HUES64 (cell line): Measurements from ENCODE around the gene MST1.

ENCODE experiments used
- H3K27ac ChIP-seq: 2 replicates; pipeline ENCODE4 v1.7.0; 2013; ENCODE audit warnings: low read depth, low read length, inconsistent platforms
- H3K27me3 ChIP-seq: 2 replicates; pipeline ENCODE4 v1.6.1; 2013; ENCODE audit warnings: mild to moderate bottlenecking, low read length; ENCODE audit not compliant: insufficient read depth
- H3K36me3 ChIP-seq: 2 replicates; pipeline ENCODE4 v1.6.1; 2013; ENCODE audit warnings: mild to moderate bottlenecking, low read length; ENCODE audit not compliant: insufficient read depth
- H3K4me1 ChIP-seq: 2 replicates; pipeline ENCODE4 v1.6.1; 2013; ENCODE audit warnings: mild to moderate bottlenecking, low read length, moderate library complexity; ENCODE audit not compliant: insufficient read depth
- H3K4me3 ChIP-seq: 2 replicates; pipeline ENCODE4 v1.5.1; 2013; ENCODE audit warnings: mild to moderate bottlenecking, low read length, moderate library complexity
- H3K9ac ChIP-seq: 2 replicates; pipeline ENCODE4 v1.6.1; 2013; ENCODE audit warnings: mild to moderate bottlenecking, low read depth, low read length
- H3K9me3 ChIP-seq: 2 replicates; pipeline ENCODE4 v1.6.1; 2013; ENCODE audit warnings: low read depth, low read length; ENCODE audit not compliant: insufficient read depth
- whole genome bisulfite sequencing: fragments of 150-250, 120-280 bp; methylation state at CpG from one replicate; pipeline ENCODE4 v1.1.7; 2013; ENCODE audit warnings: missing lambda C conversion rate; 5-methylcytosine and 5-hydroxymethylcytosine counted together

MST1 gene

DNA sequence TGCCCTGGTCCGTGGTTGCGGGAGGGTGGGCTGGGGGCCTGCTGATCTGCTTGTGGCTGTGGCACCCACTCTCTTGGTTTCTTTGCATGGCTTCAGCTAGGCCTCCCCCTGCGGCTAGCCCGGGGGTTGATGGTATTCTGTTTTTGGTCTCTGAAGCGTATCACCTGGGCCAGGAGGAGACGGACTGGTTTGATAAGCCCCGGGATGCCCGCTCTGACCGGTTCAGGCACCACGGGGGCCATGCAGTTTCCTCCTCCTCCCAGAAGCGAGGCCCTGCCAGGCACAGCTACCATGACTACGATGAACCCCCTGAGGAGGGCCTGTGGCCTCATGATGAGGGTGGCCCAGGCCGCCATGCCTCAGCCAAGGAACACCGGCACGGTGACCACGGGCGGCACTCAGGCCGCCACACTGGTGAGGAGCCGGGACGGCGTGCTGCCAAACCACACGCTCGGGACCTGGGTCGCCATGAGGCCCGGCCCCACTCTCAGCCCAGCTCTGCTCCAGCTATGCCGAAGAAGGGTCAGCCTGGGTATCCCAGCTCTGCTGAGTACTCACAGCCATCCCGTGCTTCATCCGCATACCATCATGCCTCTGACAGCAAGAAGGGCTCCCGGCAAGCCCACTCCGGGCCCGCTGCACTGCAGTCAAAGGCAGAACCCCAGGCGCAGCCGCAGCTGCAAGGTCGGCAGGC is 26.4 kb downstream of the MST1 start:
- WGBS: 94% methylated on average over 34 of the region's 34 CpGs
- Histone ChIP-seq H3K4me3 (no peak overlapping the region), H3K4me1 (no peaks in the 10 kb centered on the region; the same call in 1 of the 2 replicates), H3K9me3 (no peaks in the 10 kb centered on the region), H3K9ac (no peak overlapping the region), H3K27me3 (no peaks in the 10 kb centered on the region), H3K36me3 (no peaks in the 10 kb centered on the region), H3K27ac (no peak overlapping the region)

DNA sequence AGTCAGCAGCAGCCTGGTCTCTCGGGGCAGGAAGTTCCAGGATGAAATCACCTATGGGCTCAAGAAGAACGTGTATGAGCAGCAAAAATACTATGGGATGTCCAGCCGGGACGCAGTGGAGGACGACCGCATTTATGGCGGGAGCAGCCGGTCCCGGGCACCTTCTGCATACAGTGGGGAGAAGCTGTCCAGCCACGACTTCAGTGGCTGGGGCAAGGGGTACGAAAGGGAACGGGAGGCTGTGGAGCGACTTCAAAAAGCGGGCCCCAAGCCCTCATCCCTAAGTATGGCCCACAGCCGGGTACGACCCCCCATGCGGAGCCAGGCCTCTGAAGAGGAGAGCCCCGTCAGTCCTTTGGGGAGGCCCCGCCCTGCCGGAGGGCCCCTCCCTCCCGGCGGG is 27.3 kb downstream of the MST1 start:
- H3K4me1 ChIP-seq: no peaks in the 10 kb centered on the region; the same call in 1 of the 2 replicates
- no peak overlapping the region for H3K4me3 ChIP-seq
- no peak overlapping the region for H3K9ac ChIP-seq
- no peaks in the 10 kb centered on the region for H3K9me3 ChIP-seq
- 90% methylated on average over 22 of the region's 22 CpGs for WGBS
- H3K27ac ChIP-seq: no peak overlapping the region
- no peaks in the 10 kb centered on the region for H3K27me3 ChIP-seq
- no peaks in the 10 kb centered on the region for H3K36me3 ChIP-seq

DNA sequence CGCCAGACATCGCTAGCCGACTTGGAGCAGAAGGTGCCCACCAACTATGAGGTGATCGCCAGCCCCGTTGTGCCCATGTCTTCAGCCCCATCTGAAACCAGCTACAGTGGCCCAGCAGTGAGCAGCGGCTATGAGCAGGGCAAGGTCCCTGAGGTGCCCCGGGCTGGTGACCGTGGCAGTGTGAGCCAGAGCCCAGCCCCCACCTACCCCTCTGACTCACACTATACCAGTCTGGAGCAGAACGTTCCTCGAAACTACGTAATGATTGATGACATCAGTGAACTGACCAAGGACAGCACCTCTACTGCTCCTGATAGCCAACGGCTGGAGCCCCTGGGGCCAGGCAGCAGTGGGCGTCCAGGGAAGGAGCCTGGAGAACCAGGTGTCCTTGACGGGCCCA is 28.0 kb downstream of the MST1 start:
- WGBS: 94% methylated on average over 14 of the region's 14 CpGs
- no peaks in the 10 kb centered on the region for H3K4me1 ChIP-seq
- no peak overlapping the region for H3K27ac ChIP-seq
- no peak overlapping the region for H3K9ac ChIP-seq
- H3K36me3 ChIP-seq: no peaks in the 10 kb centered on the region
- no peaks in the 10 kb centered on the region for H3K9me3 ChIP-seq
- no peaks in the 10 kb centered on the region for H3K27me3 ChIP-seq
- no peak overlapping the region for H3K4me3 ChIP-seq

DNA sequence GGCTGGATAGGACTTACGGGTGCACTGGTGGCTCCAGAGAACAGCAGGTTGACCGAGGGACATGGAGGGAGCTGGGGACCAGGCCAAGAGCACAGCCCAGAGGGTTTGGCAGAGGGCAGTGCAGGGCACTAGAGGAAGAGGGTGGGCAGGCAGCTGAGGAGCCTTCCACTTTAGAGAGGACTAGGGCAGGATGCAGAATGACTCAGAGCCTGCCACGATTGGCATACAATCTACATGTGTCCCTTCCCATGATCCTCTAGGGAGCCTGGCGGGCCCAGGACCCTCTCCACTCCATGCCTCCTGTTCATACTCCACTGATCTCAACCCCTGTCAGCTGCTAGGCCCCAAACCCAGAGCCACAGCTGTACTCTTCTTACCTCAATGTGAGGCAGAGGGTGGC is 29.5 kb downstream of the MST1 start:
- Histone ChIP-seq H3K27me3 (no peaks in the 10 kb centered on the region), H3K27ac (no peak overlapping the region), H3K9ac (no peak overlapping the region), H3K9me3 (no peaks in the 10 kb centered on the region), H3K36me3 (no peaks in the 10 kb centered on the region), H3K4me3 (no peak overlapping the region), H3K4me1 (no peaks in the 10 kb centered on the region)
- 86% methylated on average over 4 of the region's 4 CpGs for WGBS

DNA sequence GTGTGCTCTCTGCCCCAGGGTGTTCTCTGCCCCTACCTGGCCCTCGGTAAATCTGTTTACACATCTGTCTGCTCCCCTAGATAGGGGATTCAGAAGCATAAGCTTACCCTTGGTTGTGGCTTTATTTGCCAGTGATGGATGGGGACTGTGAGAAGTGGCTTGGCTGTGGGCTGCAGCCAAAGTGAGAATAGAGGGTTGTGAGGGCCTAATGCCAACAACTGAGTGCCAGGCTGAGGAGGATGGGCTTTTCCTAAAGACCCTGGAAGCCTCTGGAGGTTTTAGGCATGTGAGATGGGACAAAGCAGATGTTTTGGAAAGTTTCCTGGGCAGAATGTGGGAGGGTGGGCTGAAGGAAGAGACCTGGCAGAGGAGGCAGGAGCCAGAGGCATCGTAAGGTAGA is 30.6 kb downstream of the MST1 start:
- Histone ChIP-seq H3K4me1 (no peaks in the 10 kb centered on the region), H3K9me3 (no peaks in the 10 kb centered on the region), H3K9ac (no peak overlapping the region), H3K36me3 (no peaks in the 10 kb centered on the region), H3K27ac (no peak overlapping the region), H3K27me3 (no peaks in the 10 kb centered on the region), H3K4me3 (no peak overlapping the region)
- 95% methylated on average over 2 of the region's 2 CpGs for WGBS

DNA sequence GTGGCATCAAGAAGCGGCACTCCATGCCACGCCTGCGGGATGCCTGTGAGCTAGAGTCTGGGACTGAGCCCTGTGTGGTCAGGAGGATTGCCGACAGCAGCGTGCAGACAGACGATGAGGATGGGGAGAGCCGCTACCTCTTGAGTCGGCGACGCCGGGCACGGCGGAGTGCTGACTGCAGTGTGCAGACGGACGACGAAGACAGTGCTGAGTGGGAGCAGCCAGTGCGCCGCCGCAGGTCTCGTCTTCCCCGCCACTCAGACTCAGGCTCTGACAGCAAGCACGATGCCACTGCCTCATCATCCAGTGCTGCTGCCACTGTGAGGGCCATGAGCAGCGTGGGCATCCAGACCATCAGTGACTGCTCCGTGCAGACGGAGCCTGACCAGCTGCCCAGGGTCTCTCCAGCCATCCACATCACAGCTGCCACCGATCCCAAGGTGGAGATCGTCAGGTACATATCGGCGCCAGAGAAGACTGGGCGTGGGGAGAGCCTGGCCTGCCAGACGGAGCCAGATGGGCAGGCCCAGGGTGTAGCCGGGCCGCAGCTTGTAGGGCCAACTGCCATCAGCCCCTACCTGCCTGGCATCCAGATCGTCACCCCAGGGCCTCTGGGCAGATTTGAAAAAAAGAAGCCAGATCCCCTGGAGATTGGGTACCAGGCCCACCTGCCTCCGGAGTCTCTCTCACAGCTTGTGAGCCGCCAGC is 31.9 kb downstream of the MST1 start:
- no peak overlapping the region for H3K27ac ChIP-seq
- no peak overlapping the region for H3K4me3 ChIP-seq
- H3K9me3 ChIP-seq: no peaks in the 10 kb centered on the region
- H3K27me3 ChIP-seq: no peaks in the 10 kb centered on the region
- 95% methylated on average over 36 of the region's 36 CpGs for WGBS
- no peaks in the 10 kb centered on the region for H3K4me1 ChIP-seq
- H3K36me3 ChIP-seq: no peaks in the 10 kb centered on the region
- no peak overlapping the region for H3K9ac ChIP-seq

DNA sequence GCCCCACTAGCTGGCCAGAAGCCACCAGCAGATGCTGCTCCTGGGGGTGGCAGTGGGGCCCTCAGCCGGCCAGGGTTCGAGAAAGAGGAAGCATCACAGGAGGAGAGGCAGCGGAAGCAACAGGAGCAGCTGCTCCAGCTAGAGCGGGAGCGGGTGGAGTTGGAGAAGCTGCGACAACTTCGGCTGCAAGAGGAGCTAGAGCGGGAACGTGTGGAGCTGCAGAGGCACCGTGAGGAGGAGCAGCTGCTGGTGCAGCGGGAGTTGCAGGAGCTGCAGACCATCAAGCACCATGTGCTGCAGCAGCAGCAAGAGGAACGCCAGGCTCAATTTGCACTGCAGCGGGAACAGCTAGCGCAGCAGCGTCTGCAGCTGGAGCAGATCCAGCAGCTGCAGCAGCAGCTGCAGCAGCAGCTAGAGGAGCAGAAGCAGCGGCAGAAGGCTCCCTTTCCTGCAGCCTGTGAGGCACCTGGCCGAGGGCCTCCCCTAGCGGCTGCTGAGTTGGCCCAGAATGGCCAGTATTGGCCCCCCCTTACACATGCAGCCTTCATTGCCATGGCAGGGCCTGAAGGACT is 32.6 kb downstream of the MST1 start:
- no peaks in the 10 kb centered on the region for H3K4me1 ChIP-seq
- no peak overlapping the region for H3K27ac ChIP-seq
- WGBS: 90% methylated on average over 18 of the region's 18 CpGs
- no peaks in the 10 kb centered on the region for H3K9me3 ChIP-seq
- no peaks in the 10 kb centered on the region for H3K27me3 ChIP-seq
- no peaks in the 10 kb centered on the region for H3K36me3 ChIP-seq
- no peak overlapping the region for H3K4me3 ChIP-seq
- no peak overlapping the region for H3K9ac ChIP-seq

DNA sequence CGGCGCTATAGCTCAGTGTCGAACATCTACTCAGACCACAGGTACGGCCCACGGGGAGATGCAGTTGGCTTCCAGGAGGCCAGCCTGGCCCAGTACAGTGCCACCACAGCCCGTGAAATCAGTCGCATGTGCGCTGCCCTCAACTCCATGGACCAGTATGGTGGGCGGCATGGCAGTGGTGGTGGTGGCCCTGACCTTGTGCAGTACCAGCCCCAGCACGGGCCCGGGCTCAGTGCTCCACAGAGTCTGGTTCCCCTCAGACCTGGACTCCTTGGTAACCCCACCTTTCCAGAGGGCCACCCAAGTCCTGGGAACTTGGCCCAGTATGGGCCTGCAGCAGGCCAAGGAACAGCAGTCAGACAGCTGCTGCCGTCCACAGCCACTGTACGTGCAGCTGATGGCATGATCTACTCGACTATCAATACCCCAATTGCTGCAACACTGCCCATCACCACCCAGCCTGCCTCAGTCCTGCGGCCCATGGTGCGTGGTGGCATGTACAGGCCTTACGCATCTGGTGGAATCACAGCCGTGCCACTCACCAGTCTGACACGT is 33.5 kb downstream of the MST1 start:
- no peaks in the 10 kb centered on the region for H3K4me1 ChIP-seq
- no peaks in the 10 kb centered on the region for H3K9me3 ChIP-seq
- H3K27me3 ChIP-seq: no peaks in the 10 kb centered on the region
- no peaks in the 10 kb centered on the region for H3K36me3 ChIP-seq
- no peak overlapping the region for H3K27ac ChIP-seq
- no peak overlapping the region for H3K9ac ChIP-seq
- H3K4me3 ChIP-seq: no peak overlapping the region
- 94% methylated on average over 19 of the region's 19 CpGs for WGBS

DNA sequence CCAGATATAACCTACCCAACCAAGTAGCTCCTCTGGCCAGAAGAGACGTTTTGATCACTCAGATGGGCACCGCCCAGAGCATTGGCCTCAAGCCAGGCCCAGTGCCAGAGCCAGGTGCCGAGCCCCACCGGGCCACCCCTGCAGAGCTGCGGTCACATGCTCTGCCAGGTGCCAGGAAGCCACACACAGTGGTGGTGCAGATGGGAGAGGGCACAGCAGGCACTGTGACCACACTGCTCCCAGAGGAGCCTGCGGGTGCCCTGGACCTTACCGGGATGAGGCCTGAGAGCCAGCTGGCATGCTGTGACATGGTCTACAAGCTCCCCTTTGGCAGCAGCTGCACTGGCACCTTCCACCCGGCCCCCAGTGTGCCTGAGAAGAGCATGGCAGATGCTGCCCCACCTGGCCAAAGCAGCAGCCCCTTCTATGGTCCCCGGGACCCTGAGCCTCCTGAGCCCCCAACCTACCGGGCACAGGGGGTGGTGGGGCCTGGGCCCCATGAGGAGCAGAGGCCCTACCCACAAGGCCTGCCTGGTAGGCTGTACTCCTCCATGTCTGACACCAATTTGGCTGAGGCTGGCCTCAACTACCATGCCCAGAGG is 34.2 kb downstream of the MST1 start:
- Histone ChIP-seq H3K4me1 (no peaks in the 10 kb centered on the region), H3K9me3 (no peaks in the 10 kb centered on the region), H3K36me3 (no peaks in the 10 kb centered on the region), H3K4me3 (no peak overlapping the region), H3K9ac (no peak overlapping the region), H3K27me3 (no peaks in the 10 kb centered on the region), H3K27ac (no peak overlapping the region)
- 91% methylated on average over 10 of the region's 10 CpGs for WGBS

DNA sequence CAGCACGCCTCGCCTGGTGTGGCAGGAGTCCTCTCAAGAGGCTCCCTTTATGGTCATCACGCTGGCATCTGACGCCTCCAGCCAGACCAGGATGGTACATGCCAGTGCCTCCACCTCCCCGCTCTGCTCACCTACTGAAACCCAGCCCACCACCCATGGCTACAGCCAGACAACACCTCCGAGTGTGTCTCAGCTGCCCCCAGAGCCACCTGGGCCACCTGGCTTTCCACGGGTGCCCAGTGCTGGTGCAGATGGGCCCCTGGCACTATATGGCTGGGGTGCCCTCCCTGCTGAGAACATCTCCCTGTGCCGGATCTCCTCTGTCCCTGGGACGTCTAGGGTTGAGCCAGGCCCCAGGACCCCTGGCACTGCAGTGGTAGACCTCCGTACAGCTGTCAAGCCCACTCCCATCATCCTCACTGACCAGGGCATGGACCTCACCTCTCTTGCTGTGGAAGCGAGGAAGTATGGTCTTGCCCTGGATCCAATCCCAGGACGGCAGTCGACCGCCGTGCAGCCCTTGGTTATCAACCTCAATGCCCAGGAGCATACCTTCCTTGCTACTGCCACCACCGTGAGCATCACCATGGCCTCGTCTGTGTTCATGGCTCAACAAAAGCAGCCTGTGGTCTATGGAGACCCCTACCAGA is 35.0 kb downstream of the MST1 start:
- Histone ChIP-seq H3K9ac (no peak overlapping the region), H3K27ac (no peak overlapping the region), H3K4me1 (no peaks in the 10 kb centered on the region), H3K36me3 (no peaks in the 10 kb centered on the region), H3K27me3 (no peaks in the 10 kb centered on the region), H3K9me3 (no peaks in the 10 kb centered on the region), H3K4me3 (no peak overlapping the region)
- WGBS: 95% methylated on average over 17 of the region's 17 CpGs

DNA sequence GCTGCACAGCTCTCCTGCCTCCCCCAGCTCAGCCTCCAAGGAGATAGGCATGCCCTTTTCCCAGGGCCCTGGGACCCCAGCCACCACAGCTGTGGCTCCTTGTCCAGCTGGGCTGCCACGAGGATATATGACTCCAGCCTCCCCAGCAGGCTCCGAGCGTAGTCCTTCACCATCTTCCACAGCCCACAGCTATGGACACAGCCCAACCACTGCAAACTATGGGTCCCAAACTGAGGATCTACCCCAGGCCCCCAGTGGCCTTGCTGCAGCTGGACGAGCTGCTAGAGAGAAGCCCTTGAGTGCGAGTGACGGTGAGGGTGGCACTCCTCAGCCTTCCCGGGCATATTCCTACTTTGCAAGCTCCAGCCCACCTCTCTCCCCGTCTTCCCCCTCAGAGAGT is 35.7 kb downstream of the MST1 start:
- no peak overlapping the region for H3K4me3 ChIP-seq

More for the DNA sequence above, 35.7 kb downstream of the MST1 start:
- H3K36me3 ChIP-seq: no peaks in the 10 kb centered on the region
- no peak overlapping the region for H3K9ac ChIP-seq
- no peaks in the 10 kb centered on the region for H3K4me1 ChIP-seq
- no peak overlapping the region for H3K27ac ChIP-seq
- WGBS: 89% methylated on average over 8 of the region's 8 CpGs
- no peaks in the 10 kb centered on the region for H3K9me3 ChIP-seq
- no peaks in the 10 kb centered on the region for H3K27me3 ChIP-seq
